Left hindlimb (tissue), 1 donor: Measurements from ENCODE around the gene SLC38A4.
"Not testable (repeated sequence)": the region's sequence is repeated elsewhere in the genome, so short reads cannot be mapped to it uniquely, and the experiment has no call there.

ENCODE experiments used
- DNase-seq: peaks from one replicate; pipeline ENCODE4 v3.0.0-alpha.2; 2018

SLC38A4 gene, protein sequence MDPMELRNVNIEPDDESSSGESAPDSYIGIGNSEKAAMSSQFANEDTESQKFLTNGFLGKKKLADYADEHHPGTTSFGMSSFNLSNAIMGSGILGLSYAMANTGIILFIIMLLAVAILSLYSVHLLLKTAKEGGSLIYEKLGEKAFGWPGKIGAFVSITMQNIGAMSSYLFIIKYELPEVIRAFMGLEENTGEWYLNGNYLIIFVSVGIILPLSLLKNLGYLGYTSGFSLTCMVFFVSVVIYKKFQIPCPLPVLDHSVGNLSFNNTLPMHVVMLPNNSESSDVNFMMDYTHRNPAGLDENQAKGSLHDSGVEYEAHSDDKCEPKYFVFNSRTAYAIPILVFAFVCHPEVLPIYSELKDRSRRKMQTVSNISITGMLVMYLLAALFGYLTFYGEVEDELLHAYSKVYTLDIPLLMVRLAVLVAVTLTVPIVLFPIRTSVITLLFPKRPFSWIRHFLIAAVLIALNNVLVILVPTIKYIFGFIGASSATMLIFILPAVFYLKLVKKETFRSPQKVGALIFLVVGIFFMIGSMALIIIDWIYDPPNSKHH

GRCh38 chr12:46825591-46826414, at the start of gene SLC38A4:
SLC38A4 (minus strand) TSS chr12:46825997; CDS start chr12:46793071, 32,926 bp downstream.
- peak; percentile 41 for DNase-seq

GRCh38 chr12:46875095-46875494, 49.3 kb upstream of the SLC38A4 start:
- no peak for DNase-seq

DNA sequence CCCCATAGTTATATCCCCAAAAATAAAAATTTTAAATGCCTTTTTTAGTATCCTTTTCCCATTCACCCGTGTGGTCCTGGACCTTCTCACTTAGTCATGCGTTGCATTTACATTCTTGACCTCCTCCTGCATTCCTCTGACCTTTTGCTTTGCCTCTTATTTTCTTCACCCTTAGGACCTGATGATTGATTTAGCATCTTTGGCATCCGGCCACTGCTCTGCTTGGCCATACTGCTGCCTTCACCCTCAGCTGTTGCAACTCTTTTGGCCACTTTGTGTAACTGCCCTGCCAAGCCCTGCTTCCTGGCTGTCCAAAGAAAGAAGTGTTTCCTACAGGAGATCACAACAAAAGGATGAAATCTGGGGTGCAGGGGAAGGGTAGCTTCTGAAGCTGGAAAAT, 48.8 kb upstream of the SLC38A4 start:
- DNase-seq: no peak

DNA sequence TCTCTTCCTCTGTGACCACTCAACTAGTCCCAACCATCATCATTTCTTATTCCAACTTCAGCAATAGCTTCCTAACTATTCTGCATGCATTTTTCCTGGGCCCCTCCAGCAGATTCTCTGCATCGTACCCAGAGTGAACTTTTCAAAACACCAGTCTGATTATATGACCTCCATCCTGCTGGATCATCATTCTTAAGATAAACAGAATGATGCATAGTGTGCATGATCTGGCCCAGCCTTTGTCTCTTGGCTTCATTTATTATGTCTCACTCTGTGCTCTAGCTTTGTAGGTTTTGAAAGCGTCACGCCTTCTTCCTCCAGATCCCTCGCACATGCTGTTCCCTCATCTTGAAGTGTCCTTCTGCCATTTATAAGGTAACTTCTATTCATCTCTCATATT, 46.3 kb upstream of the SLC38A4 start:
- no peak for DNase-seq

DNA sequence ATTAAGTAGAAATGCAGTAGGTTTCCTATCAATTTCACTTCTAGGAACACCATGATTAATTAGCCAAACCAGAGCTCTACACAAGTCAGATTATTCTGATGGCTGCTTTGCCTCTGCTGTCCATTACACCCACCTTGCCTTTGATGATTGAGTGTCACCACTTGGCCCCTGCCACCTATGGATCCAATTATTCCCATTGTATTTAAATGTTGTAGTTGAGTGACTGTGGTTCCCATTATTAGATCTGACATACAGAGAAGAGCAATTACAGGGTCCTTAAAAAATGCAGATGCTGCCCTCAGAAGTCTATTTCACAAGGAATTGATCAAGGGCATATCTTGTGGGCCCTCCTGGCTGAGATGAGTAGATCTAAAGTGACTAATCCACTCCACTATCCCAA, 39.5 kb upstream of the SLC38A4 start:
- no peak for DNase-seq

- DNase-seq: no peak
Measured at GRCh38 chr12:46858368-46858767, 32.6 kb upstream of the SLC38A4 start.

GRCh38 chr12:46857486-46857885, 31.7 kb upstream of the SLC38A4 start:
- no peak for DNase-seq

- DNase-seq: no peak
Measured at GRCh38 chr12:46855760-46856159, 30.0 kb upstream of the SLC38A4 start.

DNA sequence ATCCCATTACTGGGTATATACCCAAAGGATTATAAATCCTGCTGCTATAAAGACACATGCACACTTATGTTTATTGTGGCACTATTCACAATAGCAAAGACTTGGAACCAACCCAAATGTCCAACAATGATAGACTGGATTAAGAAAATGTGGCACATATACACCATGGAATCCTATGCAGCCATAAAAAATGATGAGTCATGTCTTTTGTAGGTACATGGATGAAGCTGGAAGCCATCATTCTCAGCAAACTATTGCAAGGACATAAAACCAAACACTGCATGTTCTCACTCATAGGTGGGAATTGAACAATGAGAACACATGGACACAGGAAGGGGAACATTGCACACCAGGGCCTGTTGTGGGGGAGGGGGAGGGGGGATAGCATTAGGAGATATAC, 28.4 kb upstream of the SLC38A4 start:
- not testable (repeated sequence) for DNase-seq

GRCh38 chr12:46848792-46849191, 23.0 kb upstream of the SLC38A4 start:
- not testable (repeated sequence) for DNase-seq

- no peak for DNase-seq
Measured at GRCh38 chr12:46847001-46847400, 21.2 kb upstream of the SLC38A4 start.

DNA sequence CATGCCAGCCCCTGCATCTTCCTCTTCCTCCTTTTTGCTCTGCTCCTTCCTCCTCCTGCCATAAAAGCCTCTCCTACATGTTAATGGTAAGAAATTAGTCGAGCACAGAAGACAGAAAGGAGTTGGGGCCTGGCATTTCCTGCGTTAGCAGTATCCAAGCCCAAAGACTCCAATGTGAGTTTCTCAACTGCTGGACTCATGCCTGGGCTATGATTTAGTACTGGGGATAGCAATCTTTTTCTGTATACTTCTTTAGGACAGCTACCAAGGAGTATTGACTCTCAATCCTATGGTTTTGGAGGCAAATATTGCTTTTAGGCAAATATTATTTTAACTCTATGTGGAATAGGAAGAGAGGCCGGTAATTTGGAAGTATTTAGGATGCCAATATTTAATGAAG, 18.0 kb upstream of the SLC38A4 start:
- DNase-seq: no peak

- no peak for DNase-seq
Measured at GRCh38 chr12:46841891-46842290, 16.1 kb upstream of the SLC38A4 start.

GRCh38 chr12:46839964-46840363, 14.2 kb upstream of the SLC38A4 start:
- DNase-seq: no peak

GRCh38 chr12:46839232-46839631, 13.4 kb upstream of the SLC38A4 start:
- no peak for DNase-seq

GRCh38 chr12:46835785-46836184, 10.0 kb upstream of the SLC38A4 start:
- no peak for DNase-seq

DNA sequence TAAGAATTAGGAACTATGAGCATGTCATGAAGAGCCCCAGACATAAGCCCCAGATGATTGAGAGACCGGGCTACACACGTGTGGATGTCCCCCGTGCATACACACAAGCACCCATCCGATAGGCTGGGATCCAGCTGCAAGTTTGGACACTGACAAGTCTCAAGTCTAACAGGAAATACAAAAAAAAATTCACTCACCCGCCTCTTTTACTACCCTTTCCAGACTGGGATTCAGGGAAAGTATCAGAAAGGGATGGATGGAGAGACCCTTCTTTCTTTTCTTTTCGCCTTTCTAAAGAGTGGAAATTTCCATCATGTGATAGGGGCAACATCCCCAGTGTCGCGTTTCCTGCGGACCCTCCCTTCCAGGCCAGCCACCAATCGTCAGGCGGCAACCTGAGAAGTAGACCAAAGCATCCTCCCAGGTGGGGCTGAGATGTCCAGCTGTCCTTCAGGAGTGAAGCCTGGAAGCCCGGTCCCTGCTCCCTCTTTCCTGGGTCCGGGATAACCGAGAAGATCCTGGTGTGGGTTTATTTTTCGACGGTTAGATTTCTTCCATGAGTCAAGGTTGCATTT, 6.4 kb upstream of the SLC38A4 start:
- peak; percentile 26 for DNase-seq

GRCh38 chr12:46831335-46832129, 5.7 kb upstream of the SLC38A4 start:
- peak; percentile 46 for DNase-seq

DNA sequence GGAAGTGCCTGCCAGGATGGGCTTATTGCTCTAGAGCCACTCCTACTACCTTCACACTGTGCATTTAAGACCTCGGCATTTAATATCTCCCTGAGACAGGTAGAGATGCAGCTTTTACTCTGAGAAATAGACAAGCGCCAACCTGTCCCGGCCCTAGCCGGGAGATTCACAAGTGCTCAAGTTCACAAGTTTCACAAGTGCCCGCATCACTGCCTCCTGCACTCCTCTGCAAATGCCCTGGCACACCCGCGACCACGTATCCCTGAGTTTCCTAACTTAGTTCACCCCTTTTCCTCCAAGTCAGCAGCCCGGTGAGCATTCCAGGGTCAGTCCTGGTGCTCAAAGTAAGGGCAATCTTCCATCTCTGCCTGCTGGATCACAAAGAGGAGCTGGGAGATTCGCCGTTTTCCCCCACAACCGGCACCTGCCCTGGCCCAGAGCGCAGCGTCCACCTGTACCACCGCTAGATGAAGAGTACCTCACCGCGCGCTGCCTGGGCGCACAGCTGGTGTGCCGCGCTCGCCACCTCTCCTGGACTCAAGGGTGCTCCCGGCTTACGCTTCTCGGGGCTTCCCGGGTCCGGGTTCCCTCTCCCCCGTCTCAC, 5.0 kb upstream of the SLC38A4 start:
- DNase-seq: peak; percentile 24

- no peak for DNase-seq
Measured at GRCh38 chr12:46824709-46825108, 1.1 kb downstream of the SLC38A4 start.

- no peak for DNase-seq
Measured at GRCh38 chr12:46818642-46819041, 7.2 kb downstream of the SLC38A4 start.

DNA sequence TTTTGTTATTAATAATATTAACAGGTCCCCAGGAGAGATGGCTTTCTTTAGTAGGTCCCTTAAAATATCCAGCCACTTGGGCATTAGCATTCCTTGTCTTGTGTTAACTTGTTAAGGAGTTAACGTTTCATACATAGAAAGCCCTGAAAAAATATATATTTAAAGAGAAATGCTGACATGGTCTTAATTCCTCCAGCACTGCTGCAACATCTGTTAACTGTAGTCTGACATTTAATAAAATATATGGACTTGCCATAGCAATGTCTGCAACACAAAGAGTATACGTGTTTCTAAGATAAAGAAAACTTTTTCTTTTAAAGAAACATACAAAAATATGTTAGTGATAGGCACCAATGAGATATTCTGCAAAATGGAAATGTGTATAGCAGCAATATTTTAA, 10.0 kb downstream of the SLC38A4 start:
- no peak for DNase-seq
